HepG2 (cell line): ENCODE measurements around the gene HAND1. TPM values are rescaled to one million over a fixed set of nuclear protein-coding genes. Genes with fewer than 3 reads are reported as not detected.
A peak's percentile ranks its signal among the peaks of the same experiment; 100 is the strongest.

ENCODE experiments used
- ATAC-seq: fragments of 200-7000 bp; cut with Tn5 transposase; 3 replicates; pipeline ENCODE4 v1.9.1; 2020; ENCODE audit warnings: mild to moderate bottlenecking, moderate library complexity
- BruUV-seq: library from RNA; stranded (reverse); fragments of 400-500 nt; replicated peaks from 2 replicates; lab custom pipeline; 2021; lab: Mats Ljungman, UMichigan
- CTCF ChIA-PET: fragments of 300-600 bp; formaldehyde crosslinking; extraction: SDS; loops from one replicate; lab custom pipeline; 2021; ENCODE audit warnings: low total read pairs, inconsistent platforms, low intra/inter-chr PET ratio; lab: Yijun Ruan, JAX
- POLR2A ChIA-PET: fragments of 350-600 bp; sonication (Branson Sonifier 250); formaldehyde crosslinking; loops from one replicate; lab custom pipeline; 2020; ENCODE audit warnings: antibody characterized with exemption, inconsistent platforms; lab: Yijun Ruan, JAX
- DNase-seq: peaks from one replicate; pipeline ENCODE4 v3.0.0-alpha.2; 2015; ENCODE audit warnings: low spot score
- FAIRE-seq: peaks from 3 replicates; lab custom pipeline; 2011; peaks lifted over from hg19 to GRCh38; lab: Jason Lieb, UNC
- H2AFZ ChIP-seq: one replicate; pipeline ENCODE4 v1.6.1; 2011; ENCODE audit warnings: low read length, inconsistent platforms
- H3K27ac ChIP-seq: fragments of 300-600 bp; 3 replicates; pipeline ENCODE4 v1.8.0; 2011; ENCODE audit warnings: mixed run types, mild to moderate bottlenecking, mixed read lengths, low read length, inconsistent platforms; ENCODE audit not compliant: insufficient read depth; ENCODE audit errors: extremely low read length
- H3K27me3 ChIP-seq, 2 experiments: fragments of 200-600 bp in 1 of 2; 2 replicates in 1 of 2; 3 replicates in 1 of 2; pipeline versions ENCODE4 v1.6.0 to v1.8.0; 2011; ENCODE audit warnings: low read length in 2 of 2, mild to moderate bottlenecking in 2 of 2, moderate library complexity in 2 of 2, inconsistent platforms in 1 of 2; ENCODE audit not compliant: insufficient read depth in 2 of 2, control insufficient read depth in 1 of 2
- H3K36me3 ChIP-seq, 2 experiments: fragments of 200-600 bp in 1 of 2; replicated peaks in 1 of 2; 2 replicates in 1 of 2; 3 replicates in 1 of 2; pipeline versions ENCODE4 v1.5.1 to v1.8.0; 2011; ENCODE audit warnings: low read length in 2 of 2, inconsistent platforms in 1 of 2; ENCODE audit not compliant: insufficient read depth in 2 of 2, control insufficient read depth in 1 of 2
- H3K4me1 ChIP-seq: 2 replicates; pipeline ENCODE4 v1.5.1; 2012; ENCODE audit warnings: low read length, inconsistent platforms; ENCODE audit not compliant: insufficient read depth
- H3K4me2 ChIP-seq: 2 replicates; pipeline ENCODE4 v1.6.0; 2011; ENCODE audit warnings: low read depth, low read length, inconsistent platforms
- H3K4me3 ChIP-seq, 3 experiments: fragments of 200-600 bp in 1 of 3; sonication (generic), shearing (Covaris generic) in 1 of 3; replicated peaks in 1 of 3; 2 replicates each; pipeline ENCODE4 v1.5.1; 2011 to 2016; ENCODE audit warnings: low read length in 3 of 3, inconsistent platforms in 2 of 3, low read depth in 2 of 3, mild to moderate bottlenecking in 2 of 3, control low read depth in 1 of 3, mixed read lengths in 1 of 3; ENCODE audit not compliant: insufficient read depth in 1 of 3
- H3K79me2 ChIP-seq: one replicate; pipeline ENCODE4 v1.6.1; 2011; ENCODE audit warnings: low read length, inconsistent platforms; ENCODE audit not compliant: insufficient read depth
- H3K9ac ChIP-seq: 2 replicates; pipeline ENCODE4 v1.6.0; 2011; ENCODE audit warnings: mild to moderate bottlenecking, low read depth, low read length, inconsistent platforms; ENCODE audit not compliant: insufficient read depth
- H3K9me3 ChIP-seq: 2 replicates; pipeline ENCODE4 v1.5.1; 2012; ENCODE audit warnings: mild to moderate bottlenecking, low read length
- H4K20me1 ChIP-seq: 2 replicates; pipeline ENCODE4 v1.6.0; 2011; ENCODE audit warnings: inconsistent platforms, mild to moderate bottlenecking, low read length, moderate library complexity; ENCODE audit not compliant: insufficient read depth
- CCAR2 ChIP-seq: fragments of 200-400 bp; formaldehyde crosslinking; optimal IDR thresholded peaks from 2 replicates; pipeline ENCODE3; 2018; ENCODE audit warnings: low read depth, mild to moderate bottlenecking, low read length, moderate library complexity
- HNRNPLL ChIP-seq: fragments of 200-400 bp; formaldehyde crosslinking; IDR thresholded peaks from 2 replicates; pipeline ENCODE4 v1.6.1; 2017; ENCODE audit warnings: mild to moderate bottlenecking, low read depth, low read length; ENCODE audit not compliant: poor library complexity, severe bottlenecking
- IRX3 ChIP-seq: sonication (generic); formaldehyde crosslinking; IDR thresholded peaks from 2 replicates; pipeline ENCODE4 v1.8.1; 2023; ENCODE audit warnings: mild to moderate bottlenecking, low read depth, missing genetic modification reagents, borderline replicate concordance
- KLF13 ChIP-seq: sonication (generic); formaldehyde crosslinking; IDR thresholded peaks from 2 replicates; pipeline ENCODE4 v1.4.0; 2020; ENCODE audit warnings: mild to moderate bottlenecking, missing genetic modification reagents
- MTF2 ChIP-seq: sonication (generic); formaldehyde crosslinking; IDR thresholded peaks from 2 replicates; pipeline ENCODE4 v1.5.0; 2020; ENCODE audit warnings: missing genetic modification reagents, borderline replicate concordance
- MYC ChIP-seq: sonication (generic); formaldehyde crosslinking; IDR thresholded peaks from 2 replicates; pipeline ENCODE4 v1.9.0; 2021; ENCODE audit warnings: missing genetic modification reagents, borderline replicate concordance
- NONO ChIP-seq, 2 experiments: fragments of 450-650 bp in 1 of 2; sonication (generic) in 1 of 2; formaldehyde crosslinking in 1 of 2; IDR thresholded peaks in 1 of 2; conservative IDR thresholded peaks in 1 of 2; 2 replicates each; pipeline versions ENCODE4 v1.6.1 to v1.8.0; 2017 to 2022; ENCODE audit warnings: mild to moderate bottlenecking in 1 of 2, missing genetic modification reagents in 1 of 2, moderate library complexity in 1 of 2
- NR0B2 ChIP-seq: sonication (generic); formaldehyde crosslinking; IDR thresholded peaks from 2 replicates; pipeline ENCODE4 v1.4.0; 2020; ENCODE audit warnings: mild to moderate bottlenecking, missing genetic modification reagents
- RBAK ChIP-seq: sonication (generic); formaldehyde crosslinking; IDR thresholded peaks from 2 replicates; pipeline ENCODE4 v1.5.1; 2020; ENCODE audit warnings: mild to moderate bottlenecking, missing genetic modification reagents
- RXRA ChIP-seq: sonication (generic); formaldehyde crosslinking; IDR thresholded peaks from 2 replicates; pipeline ENCODE4 v1.5.1; 2020; ENCODE audit warnings: missing genetic modification reagents
- TBL1XR1 ChIP-seq: fragments of 150-350 bp; IDR thresholded peaks from 2 replicates; pipeline ENCODE4 v1.6.1; 2014; ENCODE audit warnings: borderline replicate concordance, low read length; ENCODE audit not compliant: partially characterized antibody
- ZFP37 ChIP-seq: sonication (generic); formaldehyde crosslinking; IDR thresholded peaks from 2 replicates; pipeline ENCODE4 v1.4.0; 2020; ENCODE audit warnings: missing genetic modification reagents, borderline replicate concordance
- ZNF329 ChIP-seq: sonication (generic); formaldehyde crosslinking; IDR thresholded peaks from 2 replicates; pipeline ENCODE4 v1.9.0; 2021; ENCODE audit warnings: low read depth, mild to moderate bottlenecking, missing genetic modification reagents
- ZNF33B ChIP-seq: sonication (generic); formaldehyde crosslinking; IDR thresholded peaks from 2 replicates; pipeline ENCODE4 v1.5.1; 2020; ENCODE audit warnings: mild to moderate bottlenecking, missing genetic modification reagents
- ZNF644 ChIP-seq: IDR thresholded peaks from 2 replicates; pipeline ENCODE4 v1.6.1; 2016; ENCODE audit warnings: low read depth
- WGBS: methylation state at CpG from one replicate; pipeline ENCODE4 v1.1.6; 2017; ENCODE audit warnings: low lambda C conversion rate; 5-methylcytosine and 5-hydroxymethylcytosine counted together
- in situ Hi-C: cut with HindIII; loops from 2 replicates; pipeline ENCODE4 v1.10.0; 2017; ENCODE audit warnings: low pct_unique_long_range_greater_than_20kb; ENCODE audit not compliant: extremely low pct_ligation_motif_present
- intact Hi-C: fragments of 100-400 bp; cut with micrococcal nuclease; formaldehyde crosslinking; loops from one replicate; pipeline ENCODE4 v1.10.0; 2022; ENCODE audit not compliant: unreplicated experiment
- polyA plus RNA-seq, 8 experiments: library from polyadenylated mRNA; depleted of rRNA in 3 of 8; stranded (reverse) in 7 of 8; unstranded in 1 of 8; fragments of >200 nt; fragmentation: Illumina TruSeq in 4 of 8; extraction: Trizol in 4 of 8; gene quantifications; 2 replicates each; pipeline versions ENCODE4 v1.2.1 to v1.2.3, GENCODE V29; 2011 to 2016; ENCODE audit warnings: low read depth in 4 of 8, missing spikeins in 1 of 8, mixed read lengths in 1 of 8; ENCODE audit not compliant: insufficient read depth in 1 of 8
- total RNA-seq, 5 experiments: library from RNA; depleted of rRNA; stranded (reverse); fragments of >200 nt; fragmentation: Illumina TruSeq; extraction: Trizol; gene quantifications; 2 replicates each; pipeline ENCODE4 v1.2.3, GENCODE V29; 2016; ENCODE audit warnings: low read depth in 1 of 5
- TF ChIP-seq, protein P1 (sequence below): sonication (generic); formaldehyde crosslinking; IDR thresholded peaks from 2 replicates; pipeline ENCODE4 v1.5.1; 2020; ENCODE audit warnings: mild to moderate bottlenecking, missing genetic modification reagents, moderate library complexity

HAND1 gene
- total and polyA plus RNA-seq, 2 of the 13 experiments (the other 11 are each of a cell fraction or from before 2014, with no cell fraction given): not detected

GRCh38 chr5:154477382-154478223, 424 bp downstream of the HAND1 start:
- no TSS peak for BruUV-seq
- H3K79me2 ChIP-seq: no peaks in the 10 kb centered on the region
- H3K4me1 ChIP-seq: peaks cover 16% of the 10 kb centered on the region
- no peak overlapping the region for H3K27ac ChIP-seq
- DNase-seq (no peak), ATAC-seq (peak; percentile 52), FAIRE-seq (no peak)
- peak overlapping the region in 2 of 3 experiments; percentile 34 to 52; a peak in 2 of 6 replicates for H3K4me3 ChIP-seq
- POLR2A ChIA-PET: no interaction called here
- no peak overlapping the region for H2AFZ ChIP-seq
- intact Hi-C loops: no loop called here
- in situ Hi-C loops: loop anchor here (5.0 kb wide), 1 partner anchor 50 kb away; no protein-coding TSS in a partner anchor
- H4K20me1 ChIP-seq: no peaks in the 10 kb centered on the region
- no peaks in the 10 kb centered on the region for H3K9me3 ChIP-seq
- WGBS: 40% methylated on average over 32 of the region's 68 CpGs
- peak overlapping the region; percentile 55 for H3K4me2 ChIP-seq
- CTCF ChIA-PET: no interaction called here
- no peak overlapping the region for H3K9ac ChIP-seq
- H3K36me3 ChIP-seq: no peaks in the 10 kb centered on the region
- peaks cover 15 to 98% of the 10 kb centered on the region in 2 experiments for H3K27me3 ChIP-seq
- TF ChIP-seq CCAR2: no peak
- TF ChIP-seq ZNF329 (CRISPR knock-in tag): no peak
- no peak for TF ChIP-seq ZFP37 (CRISPR knock-in tag)
- no peak for TF ChIP-seq MYC (CRISPR knock-in tag)
- TF ChIP-seq TBL1XR1: no peak
- TF ChIP-seq IRX3 (CRISPR knock-in tag): no peak
- TF ChIP-seq NR0B2 (CRISPR knock-in tag): no peak
- TF ChIP-seq NONO (IDR thresholded peaks at IDR 0.05): no peak
- no peak for TF ChIP-seq NONO (CRISPR knock-in tag; conservative IDR thresholded peaks at IDR 0.05)
- TF ChIP-seq, protein P1, sequence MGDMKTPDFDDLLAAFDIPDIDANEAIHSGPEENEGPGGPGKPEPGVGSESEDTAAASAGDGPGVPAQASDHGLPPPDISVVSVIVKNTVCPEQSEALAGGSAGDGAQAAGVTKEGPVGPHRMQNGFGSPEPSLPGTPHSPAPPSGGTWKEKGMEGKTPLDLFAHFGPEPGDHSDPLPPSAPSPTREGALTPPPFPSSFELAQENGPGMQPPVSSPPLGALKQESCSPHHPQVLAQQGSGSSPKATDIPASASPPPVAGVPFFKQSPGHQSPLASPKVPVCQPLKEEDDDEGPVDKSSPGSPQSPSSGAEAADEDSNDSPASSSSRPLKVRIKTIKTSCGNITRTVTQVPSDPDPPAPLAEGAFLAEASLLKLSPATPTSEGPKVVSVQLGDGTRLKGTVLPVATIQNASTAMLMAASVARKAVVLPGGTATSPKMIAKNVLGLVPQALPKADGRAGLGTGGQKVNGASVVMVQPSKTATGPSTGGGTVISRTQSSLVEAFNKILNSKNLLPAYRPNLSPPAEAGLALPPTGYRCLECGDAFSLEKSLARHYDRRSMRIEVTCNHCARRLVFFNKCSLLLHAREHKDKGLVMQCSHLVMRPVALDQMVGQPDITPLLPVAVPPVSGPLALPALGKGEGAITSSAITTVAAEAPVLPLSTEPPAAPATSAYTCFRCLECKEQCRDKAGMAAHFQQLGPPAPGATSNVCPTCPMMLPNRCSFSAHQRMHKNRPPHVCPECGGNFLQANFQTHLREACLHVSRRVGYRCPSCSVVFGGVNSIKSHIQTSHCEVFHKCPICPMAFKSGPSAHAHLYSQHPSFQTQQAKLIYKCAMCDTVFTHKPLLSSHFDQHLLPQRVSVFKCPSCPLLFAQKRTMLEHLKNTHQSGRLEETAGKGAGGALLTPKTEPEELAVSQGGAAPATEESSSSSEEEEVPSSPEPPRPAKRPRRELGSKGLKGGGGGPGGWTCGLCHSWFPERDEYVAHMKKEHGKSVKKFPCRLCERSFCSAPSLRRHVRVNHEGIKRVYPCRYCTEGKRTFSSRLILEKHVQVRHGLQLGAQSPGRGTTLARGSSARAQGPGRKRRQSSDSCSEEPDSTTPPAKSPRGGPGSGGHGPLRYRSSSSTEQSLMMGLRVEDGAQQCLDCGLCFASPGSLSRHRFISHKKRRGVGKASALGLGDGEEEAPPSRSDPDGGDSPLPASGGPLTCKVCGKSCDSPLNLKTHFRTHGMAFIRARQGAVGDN (CRISPR knock-in tag): peak; percentile 14; the same call in 1 of the 2 replicates
- no peak for TF ChIP-seq RBAK (CRISPR knock-in tag)
- TF ChIP-seq HNRNPLL: peak; percentile 57
- TF ChIP-seq ZNF644 (CRISPR knock-in tag): no peak
- TF ChIP-seq KLF13 (CRISPR knock-in tag): no peak
- TF ChIP-seq ZNF33B (CRISPR knock-in tag): no peak
- no peak for TF ChIP-seq RXRA (CRISPR knock-in tag)
- peak; percentile 87; the same call in 1 of the 2 replicates for TF ChIP-seq MTF2 (CRISPR knock-in tag)
